ENCODE measurements around the gene TMTC2.
A peak's percentile ranks its signal among the peaks of the same experiment; 100 is the strongest.

TMTC2 gene

DNA sequence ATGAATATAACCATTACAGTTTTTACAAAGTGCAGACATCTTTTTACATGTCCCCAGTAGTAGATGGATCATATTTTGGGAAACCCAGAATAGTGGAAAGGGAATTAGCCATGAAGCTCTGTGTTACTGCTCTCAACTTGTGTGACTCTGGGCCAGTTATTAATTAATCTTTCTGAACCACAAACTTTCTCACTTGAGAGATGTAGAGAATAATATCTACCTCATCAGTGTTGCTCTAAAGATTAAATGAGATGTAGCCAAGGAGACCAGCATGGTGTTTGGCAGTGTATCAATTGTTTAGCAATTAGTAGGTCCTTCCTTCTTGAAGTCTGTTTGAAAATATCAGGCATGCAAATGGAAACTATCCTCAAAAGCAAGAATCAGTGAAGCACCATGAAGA is 169.2 kb downstream of the TMTC2 start:
- no peak for DNase-seq

GRCh38 chr12:82857276-82857675 is 170.6 kb downstream of the TMTC2 start:
- DNase-seq: no peak

- DNase-seq: no peak
Measured at GRCh38 chr12:82857911-82858533, 171.3 kb downstream of the TMTC2 start.

- DNase-seq: no peak
Measured at GRCh38 chr12:82858534-82858917, 171.8 kb downstream of the TMTC2 start.

DNA sequence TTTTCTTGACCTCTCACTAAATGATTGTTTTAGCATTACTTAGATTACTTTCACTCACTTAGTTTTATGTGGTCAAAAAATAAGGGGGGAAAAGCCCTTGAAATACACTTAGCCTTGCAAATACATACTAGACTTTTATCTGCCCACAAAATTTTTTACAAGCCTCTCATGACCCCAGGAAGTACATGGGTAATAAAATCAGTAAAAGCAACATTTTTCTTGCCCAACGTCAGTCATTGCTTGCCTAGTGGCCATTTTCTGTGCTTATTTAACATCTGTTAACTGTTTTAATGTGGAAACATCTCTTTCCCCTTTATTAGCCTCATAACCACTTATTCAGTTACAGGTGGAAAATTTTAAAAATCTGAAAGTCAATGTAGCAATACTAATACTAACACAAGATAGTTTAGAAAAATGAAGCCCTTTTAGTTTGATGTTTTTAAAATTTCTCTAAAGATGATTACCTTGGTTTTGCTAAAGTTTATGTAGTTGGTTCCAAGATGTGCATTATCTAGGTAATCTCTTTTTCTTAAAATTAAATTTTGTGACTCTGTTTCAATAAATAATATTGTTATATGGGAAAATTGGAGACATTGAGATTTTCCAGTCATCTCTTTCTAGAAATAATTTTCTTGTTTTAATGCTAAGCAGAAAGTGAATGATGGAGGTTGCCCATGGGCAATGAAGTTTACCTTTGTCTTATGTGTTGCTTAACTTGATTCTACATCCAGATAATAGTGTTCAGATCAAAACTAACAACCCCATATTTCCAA is 175.5 kb downstream of the TMTC2 start:
- DNase-seq: no peak

GRCh38 chr12:82862876-82863649 is 176.4 kb downstream of the TMTC2 start:
- no peak for DNase-seq

- DNase-seq: no peak
Measured at GRCh38 chr12:82866227-82866775, 179.6 kb downstream of the TMTC2 start.

DNA sequence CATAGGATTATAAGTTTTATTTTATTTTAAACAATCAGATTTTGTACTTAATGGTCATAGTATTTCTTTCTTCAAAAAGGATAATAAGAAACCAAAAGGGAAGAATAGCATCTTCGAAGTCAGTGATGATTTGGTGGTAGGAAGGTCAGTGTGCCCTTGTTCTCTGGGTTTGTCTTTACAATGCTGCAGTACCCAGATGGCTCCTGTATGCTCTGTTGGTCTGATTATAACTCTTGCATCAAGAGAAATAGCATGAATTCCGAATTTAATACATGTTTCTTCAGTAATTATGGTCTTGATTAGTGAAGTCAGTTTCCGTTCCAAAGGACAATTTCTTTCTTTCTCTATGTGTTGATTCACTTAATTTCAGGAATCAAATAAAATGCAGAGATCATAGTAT is 180.2 kb downstream of the TMTC2 start:
- no peak for DNase-seq

- DNase-seq: no peak
Measured at GRCh38 chr12:82867762-82868500, 181.2 kb downstream of the TMTC2 start.

GRCh38 chr12:82870771-82871377 is 184.2 kb downstream of the TMTC2 start:
- DNase-seq: no peak

GRCh38 chr12:82872088-82872487 is 185.4 kb downstream of the TMTC2 start:
- no peak for DNase-seq

DNA sequence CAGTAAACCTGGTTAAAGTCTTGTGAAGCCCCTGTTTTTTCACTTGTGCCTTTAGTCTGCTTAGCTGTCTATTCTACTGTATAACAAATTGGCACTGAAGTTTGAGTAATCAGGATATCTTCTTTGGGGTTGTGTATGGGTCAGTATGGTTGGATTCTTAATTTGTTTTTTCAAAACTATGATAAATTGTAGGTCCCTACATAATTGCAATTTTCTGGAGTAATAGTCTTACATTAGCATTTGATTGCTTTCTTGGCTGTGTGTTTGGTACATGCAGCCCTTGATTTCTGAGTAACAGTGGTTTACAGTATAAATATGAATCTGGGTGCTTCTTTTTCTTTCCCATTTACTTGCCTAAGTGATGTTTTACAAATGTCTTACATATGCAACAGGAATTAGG is 186.6 kb downstream of the TMTC2 start:
- no peak for DNase-seq

DNA sequence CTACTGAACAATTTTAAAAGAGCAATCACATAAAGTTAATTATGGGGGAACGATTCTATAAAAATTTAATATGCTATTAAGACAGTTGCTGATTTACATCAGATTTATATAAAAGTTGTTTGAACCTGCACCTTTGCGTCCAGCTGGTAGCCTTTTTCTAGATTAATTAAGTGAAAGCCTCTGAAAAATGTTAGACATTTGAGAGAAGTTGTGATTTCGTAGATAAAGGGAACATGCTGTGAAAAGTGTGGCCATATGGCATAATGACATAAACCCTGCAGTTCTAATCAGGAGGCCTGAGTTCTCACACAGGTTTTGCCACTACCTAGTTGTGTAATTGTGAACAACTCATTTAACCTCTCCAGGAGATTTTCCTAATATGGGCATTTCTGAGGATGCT is 187.2 kb downstream of the TMTC2 start:
- no peak for DNase-seq

- no peak for DNase-seq
Measured at GRCh38 chr12:82874945-82875344, 188.2 kb downstream of the TMTC2 start.

DNA sequence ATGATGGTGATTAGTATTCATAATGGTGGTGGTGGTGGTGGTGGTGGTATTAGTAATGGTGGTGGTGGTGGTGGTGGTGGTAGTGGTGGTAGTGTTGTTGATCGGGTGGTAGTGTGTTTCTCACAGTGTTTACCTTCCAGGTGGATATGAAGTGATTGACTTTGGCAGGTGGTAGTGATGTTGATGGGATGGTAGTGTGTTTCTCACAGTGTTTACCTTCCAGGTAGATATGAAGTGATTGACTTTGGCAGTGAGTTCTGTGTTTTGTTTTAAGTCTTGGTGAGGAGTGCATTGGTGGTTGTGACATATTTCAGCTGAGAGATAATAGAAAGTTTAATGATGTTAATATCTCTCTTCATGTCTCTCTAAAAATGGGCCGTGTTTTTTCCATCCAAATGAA is 189.4 kb downstream of the TMTC2 start:
- no peak for DNase-seq

DNA sequence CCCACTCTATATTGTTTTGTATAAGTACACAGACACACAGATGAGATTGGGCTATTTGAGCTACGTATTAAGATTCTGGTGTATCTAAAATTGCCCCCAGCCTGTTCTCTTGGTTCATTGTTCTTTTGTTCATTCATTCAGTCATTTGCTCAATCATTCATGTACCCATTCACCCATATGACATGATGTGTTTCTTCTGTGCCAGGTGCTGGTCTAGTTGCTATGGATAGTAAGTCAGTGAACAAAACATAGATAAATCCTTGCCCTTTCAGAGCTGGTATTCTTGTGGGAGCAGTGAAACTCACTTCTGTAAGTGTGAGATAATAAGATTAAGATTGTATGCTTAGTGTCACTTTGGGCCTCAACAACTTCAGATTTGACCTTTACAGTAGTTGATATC is 191.3 kb downstream of the TMTC2 start:
- DNase-seq: no peak

DNA sequence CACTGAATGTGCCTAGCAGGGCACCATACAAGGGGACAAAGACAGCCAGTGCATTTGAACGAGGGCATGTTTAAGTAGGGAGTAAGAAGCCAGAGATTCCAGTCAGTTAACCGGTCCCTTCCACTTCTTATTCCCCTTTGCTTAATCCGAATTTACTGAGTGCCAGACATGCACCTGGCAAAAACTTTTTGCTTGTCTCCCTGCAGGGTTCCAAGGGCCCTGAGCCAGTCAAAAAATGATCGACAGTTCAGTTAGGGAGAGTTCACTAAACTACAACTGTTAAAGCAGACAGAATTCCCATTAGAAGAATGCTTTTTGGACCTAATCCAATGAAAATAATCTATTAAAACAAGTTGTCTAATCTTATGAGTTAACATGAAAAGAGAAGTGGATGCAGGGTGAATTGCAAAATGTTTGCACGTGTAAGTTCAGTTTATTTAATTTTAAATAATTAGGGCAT is 193.8 kb downstream of the TMTC2 start:
- peak; percentile 22 for DNase-seq

DNA sequence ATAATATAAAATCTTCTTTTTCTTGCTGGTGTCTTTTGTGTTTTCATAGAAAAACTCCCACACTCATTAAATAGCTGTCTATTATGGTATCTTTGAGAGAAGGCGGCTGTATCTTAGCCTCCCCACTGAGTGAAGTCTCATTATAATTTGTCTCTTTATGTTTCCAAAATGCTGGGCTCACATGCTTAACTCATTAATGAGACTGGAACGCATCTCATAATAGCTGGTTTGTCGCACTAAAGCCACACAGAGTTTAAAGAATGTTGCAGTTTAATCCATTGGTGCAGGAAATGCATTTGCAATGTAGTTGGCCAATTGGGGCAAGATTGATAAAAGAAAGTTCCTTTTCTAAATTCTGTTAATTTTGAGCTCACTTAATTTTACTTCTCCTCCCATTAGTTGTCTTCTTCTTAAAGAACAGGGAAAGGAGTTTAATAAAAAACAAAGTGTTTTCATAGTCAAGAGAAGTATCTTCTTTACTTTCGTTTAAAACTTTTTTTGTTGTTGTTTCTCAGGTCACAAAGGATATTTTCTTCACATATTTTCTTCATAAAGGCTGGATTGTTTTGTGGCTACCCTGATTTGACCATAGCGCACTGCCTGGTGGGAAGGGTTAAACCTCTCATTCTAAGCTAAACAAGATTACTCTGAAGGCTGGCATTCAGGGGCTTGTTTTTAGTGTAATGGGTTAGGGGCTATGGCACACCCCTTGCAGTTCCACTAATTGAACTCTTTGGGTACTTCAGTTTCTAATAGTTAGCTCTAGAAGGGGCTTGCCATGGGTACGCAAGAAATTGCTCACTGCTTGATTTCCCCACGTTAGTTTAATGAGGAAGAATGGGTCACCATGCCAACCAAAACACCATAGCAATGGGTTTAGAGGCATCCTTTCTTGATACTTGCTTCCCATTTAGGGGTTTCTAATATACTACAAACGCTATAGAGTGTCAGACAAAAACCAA is 197.0 kb downstream of the TMTC2 start:
- DNase-seq: no peak

DNA sequence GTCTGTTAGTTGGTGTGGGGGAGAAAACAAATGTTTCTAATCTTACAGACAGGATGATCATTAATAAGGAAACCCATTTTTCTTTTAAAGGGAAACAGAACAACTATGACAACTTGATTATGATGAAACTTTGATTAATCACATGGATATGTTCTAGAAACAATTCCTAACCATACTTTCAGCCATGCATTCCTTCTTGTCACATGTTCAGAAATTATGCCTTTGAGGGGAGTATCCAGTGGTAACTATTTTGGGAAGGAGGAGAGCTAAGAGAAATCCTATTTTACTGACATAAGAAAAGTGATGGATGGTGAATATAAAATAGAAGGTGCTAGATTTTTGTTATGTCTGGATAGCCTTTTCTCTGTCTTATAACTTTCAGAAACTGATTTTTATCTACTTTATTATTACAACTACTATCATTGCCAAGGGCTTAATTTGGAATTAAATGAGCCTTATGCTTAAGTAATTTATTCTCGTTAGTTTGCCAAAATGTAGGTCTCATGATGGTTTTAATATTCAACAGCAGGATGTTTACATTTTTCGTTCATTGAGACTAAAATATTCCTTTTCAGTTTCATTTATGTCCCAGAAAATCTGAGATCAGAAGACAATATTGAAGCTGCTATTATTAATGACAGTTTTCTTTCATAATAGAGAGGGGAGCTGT is 200.1 kb downstream of the TMTC2 start:
- DNase-seq: no peak

GRCh38 chr12:82893896-82894295 is 207.2 kb downstream of the TMTC2 start:
- no peak for DNase-seq

- DNase-seq: no peak
Measured at GRCh38 chr12:82896277-82896676, 209.6 kb downstream of the TMTC2 start.
